WTC11 (cell line): ENCODE data around the gene CARD14. TPM values are rescaled to one million over a fixed set of nuclear protein-coding genes. Genes with fewer than 3 reads are reported as not detected.
A peak's percentile ranks its signal among the peaks of the same experiment; 100 is the strongest.

ENCODE experiments used
- ATAC-seq: fragments of 200-7000 bp; cut with Tn5 transposase; 2 replicates; pipeline ENCODE4 v1.10.0; 2021; ENCODE audit warnings: mild to moderate bottlenecking, moderate library complexity
- CTCF ChIA-PET: fragments of 300-600 bp; sonication (Branson Sonifier 250); formaldehyde crosslinking; loops from one replicate; lab custom pipeline; 2021; ENCODE audit warnings: antibody characterized with exemption; lab: Charles Lee
- POLR2A ChIA-PET: fragments of 350-600 bp; sonication (Branson Sonifier 250); formaldehyde crosslinking; loops from one replicate; lab custom pipeline; 2021; ENCODE audit warnings: antibody characterized with exemption; lab: Charles Lee
- DNase-seq: peaks from one replicate; pipeline ENCODE4 v3.0.0; 2021; ENCODE audit warnings: low spot score
- H3K27ac Mint-ChIP-seq: 2 replicates; pipeline ENCODE4 v1.8.0; 2021; ENCODE audit warnings: mixed read lengths
- H3K27me3 Mint-ChIP-seq: 2 replicates; pipeline ENCODE4 v1.8.0; 2021; ENCODE audit warnings: low read depth, mild to moderate bottlenecking, moderate library complexity, mixed read lengths
- H3K36me3 Mint-ChIP-seq: 2 replicates; pipeline ENCODE4 v1.8.0; 2021; ENCODE audit warnings: mixed read lengths
- H3K4me1 Mint-ChIP-seq: 2 replicates; pipeline ENCODE4 v1.8.0; 2022; ENCODE audit warnings: mixed read lengths
- H3K4me3 Mint-ChIP-seq: 2 replicates; pipeline ENCODE4 v1.8.0; 2021; ENCODE audit warnings: mild to moderate bottlenecking, moderate library complexity, mixed read lengths
- H3K9me3 Mint-ChIP-seq: 2 replicates; pipeline ENCODE4 v1.8.0; 2021; ENCODE audit warnings: mixed read lengths
- AFF4 ChIP-seq: sonication (generic); formaldehyde crosslinking; IDR thresholded peaks from 2 replicates; pipeline ENCODE4 v1.8.1; 2023; ENCODE audit warnings: mild to moderate bottlenecking, missing genetic modification reagents, borderline replicate concordance
- CREB1 ChIP-seq: sonication (generic); formaldehyde crosslinking; IDR thresholded peaks from 2 replicates; pipeline ENCODE4 v1.8.0; 2023; ENCODE audit warnings: mild to moderate bottlenecking, missing genetic modification reagents
- ELF4 ChIP-seq: sonication (generic); formaldehyde crosslinking; IDR thresholded peaks from 2 replicates; pipeline ENCODE4 v1.8.1; 2022; ENCODE audit warnings: low read depth, mild to moderate bottlenecking, moderate library complexity, missing genetic modification reagents
- FOXK1 ChIP-seq: sonication (generic); formaldehyde crosslinking; IDR thresholded peaks from 2 replicates; pipeline ENCODE4 v1.8.0; 2022; ENCODE audit warnings: mild to moderate bottlenecking, moderate library complexity, missing genetic modification reagents
- JUN ChIP-seq: sonication (generic); formaldehyde crosslinking; IDR thresholded peaks from 2 replicates; pipeline ENCODE4 v1.8.0; 2023; ENCODE audit warnings: mild to moderate bottlenecking, missing genetic modification reagents
- NR2C2 ChIP-seq: sonication (generic); formaldehyde crosslinking; IDR thresholded peaks from 2 replicates; pipeline ENCODE4 v1.8.0; 2022; ENCODE audit warnings: mild to moderate bottlenecking, missing genetic modification reagents
- PRDM15 ChIP-seq: sonication (generic); formaldehyde crosslinking; IDR thresholded peaks from 2 replicates; pipeline ENCODE4 v1.8.0; 2022; ENCODE audit warnings: missing genetic modification reagents
- RELA ChIP-seq: sonication (generic); formaldehyde crosslinking; IDR thresholded peaks from 2 replicates; pipeline ENCODE4 v1.8.1; 2022; ENCODE audit warnings: missing genetic modification reagents, mild to moderate bottlenecking, borderline replicate concordance
- ZNF423 ChIP-seq: fragments of 250-450 bp; sonication (Bioruptor Pico); IDR thresholded peaks from 2 replicates; pipeline ENCODE4 v2.1.2; 2022; ENCODE audit warnings: mild to moderate bottlenecking, moderate library complexity
- total RNA-seq: library from RNA; stranded (reverse); gene quantifications from 3 replicates; pipeline ENCODE4 v1.2.3, GENCODE V29; 2021
- TF ChIP-seq, protein P1 (sequence below): sonication (generic); formaldehyde crosslinking; IDR thresholded peaks from 2 replicates; pipeline ENCODE4 v1.8.0; 2022; ENCODE audit warnings: mild to moderate bottlenecking, missing genetic modification reagents
- TF ChIP-seq, protein P2 (sequence below): fragments of 250-450 bp; sonication (Bioruptor Pico); IDR thresholded peaks from 2 replicates; pipeline ENCODE4 v1.9.0; 2021; ENCODE audit warnings: mild to moderate bottlenecking, borderline replicate concordance
- TF ChIP-seq, protein P3 (sequence below): sonication (generic); formaldehyde crosslinking; IDR thresholded peaks from 2 replicates; pipeline ENCODE4 v1.8.0; 2022; ENCODE audit warnings: mild to moderate bottlenecking, missing genetic modification reagents

The CARD14 gene
- total RNA-seq, 1 experiment from 2014 or later = 0.83 TPM

GRCh38 chr17:80225230-80225629 lies 55.4 kb downstream of the CARD14 start:
- peak; percentile 43 for DNase-seq
- Mint-ChIP-seq H3K9me3 (no peaks in the 10 kb centered on the region), H3K4me3 (no peak overlapping the region), H3K36me3 (peaks cover 7% of the 10 kb centered on the region), H3K27ac (no peak overlapping the region), H3K27me3 (no peaks in the 10 kb centered on the region), H3K4me1 (peaks cover 23% of the 10 kb centered on the region)
- POLR2A ChIA-PET = no interaction called here
- CTCF ChIA-PET = interaction anchor here (0.6 to 2.5 kb wide), 3 partner anchors 10 to 124 kb away, joined by 4 to 9 read pairs (median 6); partner anchors contain the start of gene GAA
- ATAC-seq = no peak; the same call in 1 of the 2 replicates
- TF ChIP-seq JUN (CRISPR knock-in tag) = no peak
- TF ChIP-seq ZNF423 (CRISPR knock-in tag) = peak; percentile 36; the same call in 1 of the 2 replicates
- TF ChIP-seq, all 79 proteins: peak for 1

DNA sequence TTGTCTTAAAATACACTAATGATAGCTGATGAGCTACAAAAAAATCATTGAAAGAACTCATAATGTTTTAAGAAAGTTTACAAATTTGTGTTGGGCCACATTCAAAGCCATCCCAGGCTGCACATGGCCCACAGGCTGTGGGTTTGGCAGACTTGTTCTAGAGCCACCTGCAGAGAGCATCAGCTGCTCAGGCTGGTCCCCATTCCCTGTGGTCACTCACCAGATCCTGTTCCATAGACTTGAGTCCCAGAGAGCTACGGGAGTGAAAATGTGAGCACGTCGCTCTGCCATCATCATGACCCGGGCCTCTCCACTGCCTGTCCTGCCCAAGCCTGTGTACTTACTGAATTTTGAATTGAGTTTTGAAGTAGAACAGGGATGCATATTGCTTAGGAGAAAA lies 57.3 kb downstream of the CARD14 start:
- CTCF ChIA-PET = interaction anchor here (1.0 to 1.1 kb wide), 2 partner anchors 31 to 44 kb away, joined by 4 to 5 read pairs; no protein-coding TSS in a partner anchor
- peaks cover 22% of the 10 kb centered on the region for H3K36me3 Mint-ChIP-seq
- DNase-seq = no peak
- H3K27me3 Mint-ChIP-seq = no peaks in the 10 kb centered on the region
- POLR2A ChIA-PET = no interaction called here
- H3K27ac Mint-ChIP-seq = no peak overlapping the region
- TF ChIP-seq, protein P1, sequence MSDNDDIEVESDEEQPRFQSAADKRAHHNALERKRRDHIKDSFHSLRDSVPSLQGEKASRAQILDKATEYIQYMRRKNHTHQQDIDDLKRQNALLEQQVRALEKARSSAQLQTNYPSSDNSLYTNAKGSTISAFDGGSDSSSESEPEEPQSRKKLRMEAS (CRISPR knock-in tag) = no peak
- TF ChIP-seq, protein P2, sequence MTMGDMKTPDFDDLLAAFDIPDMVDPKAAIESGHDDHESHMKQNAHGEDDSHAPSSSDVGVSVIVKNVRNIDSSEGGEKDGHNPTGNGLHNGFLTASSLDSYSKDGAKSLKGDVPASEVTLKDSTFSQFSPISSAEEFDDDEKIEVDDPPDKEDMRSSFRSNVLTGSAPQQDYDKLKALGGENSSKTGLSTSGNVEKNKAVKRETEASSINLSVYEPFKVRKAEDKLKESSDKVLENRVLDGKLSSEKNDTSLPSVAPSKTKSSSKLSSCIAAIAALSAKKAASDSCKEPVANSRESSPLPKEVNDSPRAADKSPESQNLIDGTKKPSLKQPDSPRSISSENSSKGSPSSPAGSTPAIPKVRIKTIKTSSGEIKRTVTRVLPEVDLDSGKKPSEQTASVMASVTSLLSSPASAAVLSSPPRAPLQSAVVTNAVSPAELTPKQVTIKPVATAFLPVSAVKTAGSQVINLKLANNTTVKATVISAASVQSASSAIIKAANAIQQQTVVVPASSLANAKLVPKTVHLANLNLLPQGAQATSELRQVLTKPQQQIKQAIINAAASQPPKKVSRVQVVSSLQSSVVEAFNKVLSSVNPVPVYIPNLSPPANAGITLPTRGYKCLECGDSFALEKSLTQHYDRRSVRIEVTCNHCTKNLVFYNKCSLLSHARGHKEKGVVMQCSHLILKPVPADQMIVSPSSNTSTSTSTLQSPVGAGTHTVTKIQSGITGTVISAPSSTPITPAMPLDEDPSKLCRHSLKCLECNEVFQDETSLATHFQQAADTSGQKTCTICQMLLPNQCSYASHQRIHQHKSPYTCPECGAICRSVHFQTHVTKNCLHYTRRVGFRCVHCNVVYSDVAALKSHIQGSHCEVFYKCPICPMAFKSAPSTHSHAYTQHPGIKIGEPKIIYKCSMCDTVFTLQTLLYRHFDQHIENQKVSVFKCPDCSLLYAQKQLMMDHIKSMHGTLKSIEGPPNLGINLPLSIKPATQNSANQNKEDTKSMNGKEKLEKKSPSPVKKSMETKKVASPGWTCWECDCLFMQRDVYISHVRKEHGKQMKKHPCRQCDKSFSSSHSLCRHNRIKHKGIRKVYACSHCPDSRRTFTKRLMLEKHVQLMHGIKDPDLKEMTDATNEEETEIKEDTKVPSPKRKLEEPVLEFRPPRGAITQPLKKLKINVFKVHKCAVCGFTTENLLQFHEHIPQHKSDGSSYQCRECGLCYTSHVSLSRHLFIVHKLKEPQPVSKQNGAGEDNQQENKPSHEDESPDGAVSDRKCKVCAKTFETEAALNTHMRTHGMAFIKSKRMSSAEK (CRISPR knock-in tag) = no peak
- TF ChIP-seq FOXK1 (CRISPR knock-in tag) = no peak
- no peak for TF ChIP-seq PRDM15
- no peak for TF ChIP-seq ELF4 (CRISPR knock-in tag)
- TF ChIP-seq RELA (CRISPR knock-in tag) = no peak
- TF ChIP-seq, protein P3, sequence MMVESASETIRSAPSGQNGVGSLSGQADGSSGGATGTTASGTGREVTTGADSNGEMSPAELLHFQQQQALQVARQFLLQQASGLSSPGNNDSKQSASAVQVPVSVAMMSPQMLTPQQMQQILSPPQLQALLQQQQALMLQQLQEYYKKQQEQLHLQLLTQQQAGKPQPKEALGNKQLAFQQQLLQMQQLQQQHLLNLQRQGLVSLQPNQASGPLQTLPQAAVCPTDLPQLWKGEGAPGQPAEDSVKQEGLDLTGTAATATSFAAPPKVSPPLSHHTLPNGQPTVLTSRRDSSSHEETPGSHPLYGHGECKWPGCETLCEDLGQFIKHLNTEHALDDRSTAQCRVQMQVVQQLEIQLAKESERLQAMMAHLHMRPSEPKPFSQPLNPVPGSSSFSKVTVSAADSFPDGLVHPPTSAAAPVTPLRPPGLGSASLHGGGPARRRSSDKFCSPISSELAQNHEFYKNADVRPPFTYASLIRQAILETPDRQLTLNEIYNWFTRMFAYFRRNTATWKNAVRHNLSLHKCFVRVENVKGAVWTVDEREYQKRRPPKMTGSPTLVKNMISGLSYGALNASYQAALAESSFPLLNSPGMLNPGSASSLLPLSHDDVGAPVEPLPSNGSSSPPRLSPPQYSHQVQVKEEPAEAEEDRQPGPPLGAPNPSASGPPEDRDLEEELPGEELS (CRISPR knock-in tag) = no peak
- TF ChIP-seq NR2C2 (CRISPR knock-in tag) = no peak
- no peak for TF ChIP-seq AFF4 (CRISPR knock-in tag)
- TF ChIP-seq CREB1 = no peak
- TF ChIP-seq, all 79 proteins: peak for 0
- no peak overlapping the region for H3K4me3 Mint-ChIP-seq
- H3K4me1 Mint-ChIP-seq = peaks cover 20% of the 10 kb centered on the region
- no peak for ATAC-seq
- H3K9me3 Mint-ChIP-seq = peaks cover 9% of the 10 kb centered on the region
